Upper lobe of left lung (tissue), 6 donors: Measurements from ENCODE around the gene CEP95. TPM values are rescaled to one million over a fixed set of nuclear protein-coding genes. Genes with fewer than 3 reads are reported as not detected.

Experiments used
- ATAC-seq, 2 donors: fragments of 200-7000 bp; cut with Tn5 transposase; one replicate each; pipeline ENCODE4 v1.9.1; 2022; ENCODE audit warnings: mild to moderate bottlenecking in 2 of 2, moderate library complexity in 2 of 2; ENCODE audit not compliant: low FRiP score in 2 of 2
- DNase-seq, 2 donors: peaks; one replicate each; pipeline ENCODE4 v3.0.0-alpha.2; 2019 to 2020
- H3K27ac ChIP-seq, 4 donors: fragments of 200-600 bp; sonication (generic); one replicate each; pipeline ENCODE4 v1.5.1; 2016 to 2019
- H3K27me3 ChIP-seq, 4 donors: fragments of 200-600 bp; sonication (generic); one replicate each; pipeline ENCODE4 v1.5.1; 2017 to 2019
- H3K36me3 ChIP-seq, 4 donors: fragments of 200-600 bp; sonication (generic); one replicate each; pipeline ENCODE4 v1.5.1; 2016 to 2019
- H3K4me1 ChIP-seq, 4 donors: fragments of 200-600 bp; sonication (generic); one replicate each; pipeline ENCODE4 v1.5.1; 2018 to 2019
- H3K4me3 ChIP-seq, 4 donors: fragments of 200-600 bp; sonication (generic); one replicate each; pipeline ENCODE4 v1.5.1; 2017 to 2019; ENCODE audit warnings: mild to moderate bottlenecking in 2 of 4, moderate library complexity in 1 of 4
- H3K9me3 ChIP-seq, 4 donors: fragments of 200-600 bp; sonication (generic); one replicate each; pipeline ENCODE4 v1.5.1; 2018 to 2019
- CTCF ChIP-seq, 6 experiments: fragments of 450-650 bp in 4 of 6; fragments of 200-600 bp in 2 of 6; sonication (generic) in 2 of 6; IDR thresholded peaks; one replicate each; pipeline ENCODE4 v1.5.1; 2016 to 2019; ENCODE audit warnings: antibody characterized with exemption in 6 of 6
- EP300 ChIP-seq, 4 donors: sonication (generic); formaldehyde crosslinking; IDR thresholded peaks; one replicate each; pipeline ENCODE4 v1.5.1; 2017; ENCODE audit warnings: antibody characterized with exemption in 4 of 4, control low read depth in 2 of 4
- POLR2A ChIP-seq, 4 donors: fragments of 450-650 bp; IDR thresholded peaks; one replicate each; pipeline ENCODE4 v1.5.1; 2016 to 2017; ENCODE audit warnings: antibody characterized with exemption in 4 of 4, mild to moderate bottlenecking in 2 of 4
- POLR2AphosphoS5 ChIP-seq, 2 donors: sonication (generic); formaldehyde crosslinking; IDR thresholded peaks; one replicate each; pipeline ENCODE4 v1.5.1; 2017; ENCODE audit warnings: antibody characterized with exemption in 2 of 2
- WGBS, 2 donors: methylation state at CpG; one replicate each; pipeline ENCODE4 v1.1.5; 2017 to 2018; 5-methylcytosine and 5-hydroxymethylcytosine counted together
- total RNA-seq, 6 donors: library from RNA; depleted of rRNA in 4 of 6; stranded (reverse); fragments of >200 nt in 4 of 6; gene quantifications; one replicate each; pipeline versions ENCODE4 v1.1.0 to v1.2.1, GENCODE V29; 2016 to 2021
- donor health status: DM: no; HTN: no; CAD: no; lungs with moderate emphysema.
- donor health status: DM: no; HTN: yes; CAD: no; lungs with severe emphysema.

Gene CEP95
- total RNA-seq, 6 donors from 2014 or later, result 24.3 to 168 (median 35.7) TPM

GRCh38 chr17:64502021-64502420 lies 4.8 kb upstream of the CEP95 start:
- ATAC-seq (no peak), DNase-seq (no peak)
- H3K4me3 ChIP-seq, result peak overlapping the region in 1 of 4 donors; percentile 66
- WGBS, 2 donors, result 66 to 76% methylated on average over 3 of the region's 3 CpGs
- TF ChIP-seq CTCF (IDR thresholded peaks at IDR 0.05), result no peak
- TF ChIP-seq EP300 (IDR thresholded peaks at IDR 0.05), result no peak
- TF ChIP-seq POLR2AphosphoS5 (IDR thresholded peaks at IDR 0.05), result no peak
- no peak for TF ChIP-seq POLR2A (IDR thresholded peaks at IDR 0.05)
- H3K27me3 ChIP-seq, result no peaks in the 10 kb centered on the region
- H3K27ac ChIP-seq, result peak overlapping the region in 1 of 4 donors; percentile 15
- peaks cover 44 to 68% (median 56%) of the 10 kb centered on the region in 4 donors for H3K4me1 ChIP-seq
- peaks cover 55 to 78% (median 67%) of the 10 kb centered on the region in 4 donors for H3K36me3 ChIP-seq
- H3K9me3 ChIP-seq, result no peaks in the 10 kb centered on the region

GRCh38 chr17:64502809-64503208 lies 4.0 kb upstream of the CEP95 start:
- Histone ChIP-seq H3K4me3 (peak overlapping the region in 1 of 4 donors; percentile 66), H3K27ac (peak overlapping the region in 2 of 4 donors; percentile 7 to 15), H3K4me1 (peaks cover 41 to 63% (median 51%) of the 10 kb centered on the region in 4 donors)

GRCh38 chr17:64503341-64503740 lies 3.4 kb upstream of the CEP95 start:
- 71 to 76% methylated on average over 5 of the region's 5 CpGs for WGBS, 2 donors
- H3K4me1 ChIP-seq, result peaks cover 41 to 63% (median 52%) of the 10 kb centered on the region in 4 donors

More at GRCh38 chr17:64502809-64503208, 4.0 kb upstream of the CEP95 start:
- DNase-seq, result no peak
- no peak for ATAC-seq
- H3K36me3 ChIP-seq, result peaks cover 55 to 72% (median 66%) of the 10 kb centered on the region in 4 donors
- TF ChIP-seq POLR2A (IDR thresholded peaks at IDR 0.05), result no peak
- no peak for TF ChIP-seq EP300 (IDR thresholded peaks at IDR 0.05)
- no peak for TF ChIP-seq CTCF (IDR thresholded peaks at IDR 0.05)
- TF ChIP-seq POLR2AphosphoS5 (IDR thresholded peaks at IDR 0.05), result no peak
- WGBS, 2 donors, result 68 to 76% methylated on average over 2 of the region's 2 CpGs
- no peaks in the 10 kb centered on the region for H3K27me3 ChIP-seq
- H3K9me3 ChIP-seq, result no peaks in the 10 kb centered on the region

GRCh38 chr17:64503821-64504768 lies 2.7 kb upstream of the CEP95 start:
- Histone ChIP-seq H3K9me3 (no peaks in the 10 kb centered on the region), H3K27me3 (no peaks in the 10 kb centered on the region), H3K36me3 (peaks cover 47 to 59% (median 57%) of the 10 kb centered on the region in 4 donors), H3K27ac (peak overlapping the region; percentile 99 to 100 (median 100)), H3K4me3 (peak overlapping the region; percentile 66 to 85 (median 78)), H3K4me1 (peaks cover 46 to 64% (median 57%) of the 10 kb centered on the region in 4 donors)
- WGBS, 2 donors, result 25 to 28% methylated on average over 7 of the region's 7 CpGs
- ATAC-seq (no peak), DNase-seq (no peak)
- no peak for TF ChIP-seq EP300 (IDR thresholded peaks at IDR 0.05)

More at GRCh38 chr17:64503341-64503740, 3.4 kb upstream of the CEP95 start:
- Histone ChIP-seq H3K9me3 (no peaks in the 10 kb centered on the region), H3K27me3 (no peaks in the 10 kb centered on the region), H3K4me3 (peak overlapping the region in 1 of 4 donors; percentile 66), H3K36me3 (peaks cover 55 to 67% (median 62%) of the 10 kb centered on the region in 4 donors), H3K27ac (peak overlapping the region in 2 of 4 donors; percentile 4 to 7)
- TF ChIP-seq CTCF (IDR thresholded peaks at IDR 0.05) (no peak), POLR2A (IDR thresholded peaks at IDR 0.05) (no peak), POLR2AphosphoS5 (IDR thresholded peaks at IDR 0.05) (no peak), EP300 (IDR thresholded peaks at IDR 0.05) (no peak)
- DNase-seq, result no peak
- no peak for ATAC-seq

- WGBS, 2 donors, result 1 to 2% methylated on average over 13 of the region's 13 CpGs
- Histone ChIP-seq H3K4me1 (peaks cover 48 to 67% (median 57%) of the 10 kb centered on the region in 4 donors), H3K9me3 (no peaks in the 10 kb centered on the region), H3K36me3 (peaks cover 45 to 55% (median 51%) of the 10 kb centered on the region in 4 donors), H3K4me3 (peak overlapping the region; percentile 66 to 85 (median 78)), H3K27me3 (no peaks in the 10 kb centered on the region), H3K27ac (peak overlapping the region; percentile 99 to 100 (median 100))
- ATAC-seq (no peak), DNase-seq (no peak)
- TF ChIP-seq POLR2A (IDR thresholded peaks at IDR 0.05) (no peak), EP300 (IDR thresholded peaks at IDR 0.05) (no peak), POLR2AphosphoS5 (IDR thresholded peaks at IDR 0.05) (no peak), CTCF (IDR thresholded peaks at IDR 0.05) (no peak)
Observed at GRCh38 chr17:64504769-64505339, 1.9 kb upstream of the CEP95 start.
